ENCODE data around the gene PLA2G4C. TPM values are rescaled to one million over a fixed set of nuclear protein-coding genes. Genes with fewer than 3 reads are reported as not detected.

The PLA2G4C gene
- polyA plus RNA-seq, 3 donors from 2014 or later, result 0.37 TPM; not detected in 2

DNA sequence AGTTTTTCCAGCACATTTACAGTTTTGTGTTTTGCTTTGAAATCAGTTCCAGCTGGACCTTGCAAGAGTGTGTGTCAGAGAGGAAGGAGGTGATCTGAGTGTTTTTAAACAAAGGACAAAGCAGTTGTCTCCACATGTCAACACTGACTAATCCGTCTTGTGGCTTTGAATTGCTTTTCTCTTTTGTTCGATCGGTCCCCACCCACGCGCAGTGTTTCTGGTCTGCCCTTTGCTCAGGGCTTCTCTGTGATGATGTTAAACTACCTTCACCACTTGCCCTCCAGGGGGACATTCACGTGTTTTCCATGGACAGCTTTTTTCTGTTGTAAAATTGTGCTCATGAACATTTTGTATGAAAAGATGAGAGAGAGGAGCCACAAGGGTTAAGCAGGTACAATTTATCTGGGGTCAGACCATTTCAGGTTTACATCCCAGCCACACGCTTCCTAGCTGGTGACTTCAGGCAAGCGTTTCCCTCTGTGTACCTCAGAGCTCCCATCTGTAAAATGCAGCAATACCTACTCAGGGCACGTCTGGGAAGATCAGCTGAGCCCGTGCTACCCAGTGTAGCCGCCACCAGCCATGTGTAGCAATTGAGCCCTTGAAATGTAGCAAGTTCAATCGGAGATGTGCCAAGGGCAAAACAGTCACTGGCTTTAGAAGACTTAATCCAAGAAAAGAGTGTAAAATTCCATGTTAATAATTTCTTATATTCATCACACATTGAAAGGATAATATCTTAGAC is 13.5 kb upstream of the PLA2G4C start:
- Mint-ChIP-seq H3K27ac (no peak overlapping the region), H3K4me1 (peaks cover 7 to 9% of the 10 kb centered on the region in 2 donors), H3K27me3 (ENCODE audit: low read depth in 3 of 3) (peaks cover 0 to 3% (median 2%) of the 10 kb centered on the region in 3 donors), H3K9me3 (no peaks in the 10 kb centered on the region), H3K4me3 (no peak overlapping the region), H3K36me3 (peaks cover 31 to 49% (median 47%) of the 10 kb centered on the region in 3 donors)
- no peak for DNase-seq

DNA sequence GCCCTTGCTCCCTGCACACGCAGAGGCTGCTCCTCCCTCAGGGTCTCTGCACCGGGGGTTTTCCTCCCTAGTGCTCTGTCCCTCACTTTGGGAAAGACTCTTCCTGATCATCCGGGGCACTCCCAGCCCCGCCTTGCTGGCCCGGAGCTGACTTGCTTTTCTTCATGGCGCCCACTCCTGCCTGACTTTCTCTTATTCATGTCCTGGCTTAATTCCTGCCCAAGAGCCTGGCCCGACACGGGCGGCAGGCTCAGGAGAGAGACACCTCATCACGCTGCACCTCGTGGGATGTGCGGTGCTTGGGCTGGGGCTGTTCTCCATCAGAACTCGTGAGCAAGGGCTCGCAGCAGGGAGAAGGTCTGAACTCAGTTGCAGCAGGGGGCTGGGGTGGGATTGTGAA is 11.8 kb upstream of the PLA2G4C start:
- Mint-ChIP-seq H3K4me3 (peak overlapping the region in 1 of 5 donors; percentile 30), H3K9me3 (no peaks in the 10 kb centered on the region), H3K36me3 (peaks cover 25 to 43% (median 40%) of the 10 kb centered on the region in 3 donors), H3K27me3 (ENCODE audit: low read depth in 3 of 3) (peaks cover 0 to 2% (median 0%) of the 10 kb centered on the region in 3 donors), H3K4me1 (peaks cover 11 to 16% of the 10 kb centered on the region in 2 donors), H3K27ac (peak overlapping the region; percentile 13 to 81 (median 58))
- no peak for DNase-seq

DNA sequence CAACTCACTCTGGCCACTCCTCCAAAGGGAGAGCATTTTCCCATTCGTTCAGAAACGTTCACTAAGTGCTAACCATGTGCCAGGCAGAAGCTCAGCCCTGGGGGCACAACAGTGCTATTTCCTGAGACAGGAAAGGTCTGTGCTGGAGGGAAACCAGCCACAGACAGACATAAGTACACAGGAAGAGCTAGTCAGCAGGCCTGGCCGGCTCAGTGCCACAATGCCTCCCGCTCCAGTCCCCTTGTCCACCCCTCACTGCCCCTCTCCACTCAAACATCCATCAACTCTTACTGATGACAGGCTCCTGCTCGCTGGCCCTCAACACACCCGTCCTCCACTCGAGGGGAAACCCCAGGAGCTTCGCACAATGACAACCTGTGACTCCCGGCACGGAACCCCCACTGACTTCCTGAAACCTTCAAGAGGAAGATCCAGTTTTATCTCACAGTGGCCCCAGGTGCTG is 11.3 kb upstream of the PLA2G4C start:
- Mint-ChIP-seq H3K27ac (peak overlapping the region; percentile 57 to 83 (median 72)), H3K36me3 (peaks cover 23 to 40% (median 38%) of the 10 kb centered on the region in 3 donors), H3K9me3 (no peaks in the 10 kb centered on the region), H3K4me3 (peak overlapping the region in 3 of 5 donors; percentile 21 to 30 (median 27)), H3K4me1 (peaks cover 12 to 16% of the 10 kb centered on the region in 2 donors), H3K27me3 (ENCODE audit: low read depth in 3 of 3) (peaks cover 0 to 2% (median 0%) of the 10 kb centered on the region in 3 donors)
- DNase-seq, result no peak

DNA sequence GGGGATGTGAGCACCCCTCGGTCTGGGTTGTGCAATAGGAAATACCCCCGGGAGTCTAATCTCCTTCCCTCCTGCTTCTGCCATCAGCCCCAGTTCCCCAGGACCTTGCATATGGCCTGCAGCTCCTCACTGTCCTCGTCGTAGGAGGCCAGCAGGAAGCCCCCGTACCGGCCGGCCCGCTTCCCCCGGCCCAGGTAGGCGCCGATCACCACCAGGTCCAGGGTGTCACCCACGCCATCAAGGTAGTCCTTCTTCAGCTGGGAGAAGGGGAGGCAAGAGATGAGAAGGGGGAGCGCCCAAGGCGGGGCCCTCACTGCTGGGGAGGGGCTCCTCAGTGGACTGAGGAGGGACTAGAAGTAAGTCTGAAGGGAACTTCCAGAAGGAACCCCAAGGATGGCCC is 10.4 kb upstream of the PLA2G4C start:
- Mint-ChIP-seq H3K9me3 (no peaks in the 10 kb centered on the region), H3K27ac (no peak overlapping the region), H3K36me3 (peaks cover 20 to 37% (median 35%) of the 10 kb centered on the region in 3 donors)

DNA sequence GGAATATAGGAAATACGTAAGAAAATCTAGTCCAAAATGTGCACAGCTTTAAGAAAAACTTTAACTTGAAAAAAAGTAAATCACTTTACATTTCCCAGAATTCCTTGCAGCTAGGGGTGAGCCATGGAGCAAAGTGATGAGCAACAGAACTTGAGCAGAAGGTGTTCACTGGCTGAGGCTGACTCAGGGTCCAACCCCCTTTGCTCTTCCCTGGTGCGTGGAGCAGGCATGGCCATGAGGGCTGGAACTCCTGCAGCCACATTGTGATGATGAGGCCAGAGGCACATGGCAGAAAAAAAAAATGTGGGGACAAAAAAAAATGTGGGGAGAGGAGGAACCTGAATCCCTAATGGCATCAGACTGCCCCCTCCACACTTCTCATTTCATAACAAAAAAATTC is 9.9 kb upstream of the PLA2G4C start:
- H3K27me3 Mint-ChIP-seq (ENCODE audit: low read depth in 3 of 3), result peaks cover 0 to 2% (median 0%) of the 10 kb centered on the region in 3 donors
- H3K9me3 Mint-ChIP-seq, result no peaks in the 10 kb centered on the region
- peaks cover 20 to 37% (median 35%) of the 10 kb centered on the region in 3 donors for H3K36me3 Mint-ChIP-seq
- H3K4me1 Mint-ChIP-seq, result peaks cover 12 to 16% of the 10 kb centered on the region in 2 donors
- H3K27ac Mint-ChIP-seq, result no peak overlapping the region
- DNase-seq, result no peak
- no peak overlapping the region for H3K4me3 Mint-ChIP-seq

More for the DNA sequence above, 10.4 kb upstream of the PLA2G4C start:
- H3K27me3 Mint-ChIP-seq (ENCODE audit: low read depth in 3 of 3), result peaks cover 0 to 2% (median 0%) of the 10 kb centered on the region in 3 donors
- no peak for DNase-seq
- peaks cover 12 to 16% of the 10 kb centered on the region in 2 donors for H3K4me1 Mint-ChIP-seq
- H3K4me3 Mint-ChIP-seq, result no peak overlapping the region

DNA sequence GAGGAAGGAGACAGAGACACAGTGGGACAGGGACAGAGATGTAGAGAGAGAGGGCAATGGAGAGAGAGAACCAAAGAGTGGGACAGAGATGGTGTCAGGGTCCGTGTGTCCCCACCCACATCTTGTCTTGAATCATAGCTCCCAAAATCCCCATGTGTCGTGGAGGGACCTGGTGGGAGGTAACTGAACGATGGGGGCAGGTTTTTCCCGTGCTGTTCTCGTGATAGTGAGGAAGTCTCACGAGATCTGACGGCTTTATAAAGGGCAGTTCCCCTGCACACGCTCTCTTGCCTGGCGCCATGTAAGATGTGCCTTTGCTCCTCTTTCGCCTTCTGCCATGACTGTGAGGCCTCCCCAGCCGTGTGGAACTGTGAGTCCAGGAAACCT is 7.5 kb upstream of the PLA2G4C start:
- H3K36me3 Mint-ChIP-seq, result peaks cover 11 to 32% (median 23%) of the 10 kb centered on the region in 3 donors
- H3K9me3 Mint-ChIP-seq, result no peaks in the 10 kb centered on the region
- H3K27ac Mint-ChIP-seq, result peak overlapping the region in 5 of 6 donors; percentile 30 to 83 (median 77)
- H3K27me3 Mint-ChIP-seq (ENCODE audit: low read depth in 3 of 3), result peaks cover 0 to 2% (median 0%) of the 10 kb centered on the region in 3 donors
- H3K4me3 Mint-ChIP-seq, result no peak overlapping the region
- peaks cover 12 to 16% of the 10 kb centered on the region in 2 donors for H3K4me1 Mint-ChIP-seq
- DNase-seq, result no peak

DNA sequence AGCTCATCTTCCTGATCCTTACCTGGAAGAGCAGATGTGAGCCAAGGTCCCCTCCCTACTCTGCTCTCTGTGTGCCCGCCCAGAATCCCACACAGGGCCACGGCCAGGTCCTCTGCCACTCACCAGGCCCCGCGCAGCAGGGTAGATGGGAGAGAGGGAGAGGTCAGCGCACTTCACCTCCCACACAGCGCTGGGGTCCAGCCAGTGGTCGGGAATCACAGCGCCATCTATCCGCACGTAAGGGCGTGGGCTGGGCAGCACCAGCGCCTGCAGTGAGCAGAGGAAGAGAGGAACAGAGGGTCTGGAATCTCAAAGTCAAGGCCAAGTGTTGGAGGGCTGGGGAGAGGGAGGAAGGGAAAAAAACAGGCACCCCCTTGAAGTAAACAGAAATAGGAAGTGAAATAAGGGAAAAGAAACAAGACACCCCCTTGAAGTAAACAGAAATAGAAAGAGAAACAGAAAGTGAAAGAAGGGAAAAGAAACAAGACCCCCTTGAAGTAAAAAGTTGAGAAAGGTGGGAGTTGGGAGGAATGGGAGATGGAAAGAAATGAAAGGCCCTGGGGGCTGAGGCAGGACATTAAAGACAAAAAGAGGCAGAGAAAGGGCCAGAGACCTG is 7.0 kb upstream of the PLA2G4C start:
- Mint-ChIP-seq H3K9me3 (no peaks in the 10 kb centered on the region), H3K27me3 (ENCODE audit: low read depth in 3 of 3) (peaks cover 0 to 2% (median 0%) of the 10 kb centered on the region in 3 donors), H3K36me3 (peaks cover 11 to 30% (median 22%) of the 10 kb centered on the region in 3 donors), H3K4me3 (no peak overlapping the region), H3K27ac (peak overlapping the region in 5 of 6 donors; percentile 46 to 83 (median 77)), H3K4me1 (peaks cover 12 to 16% of the 10 kb centered on the region in 2 donors)
- no peak for DNase-seq

DNA sequence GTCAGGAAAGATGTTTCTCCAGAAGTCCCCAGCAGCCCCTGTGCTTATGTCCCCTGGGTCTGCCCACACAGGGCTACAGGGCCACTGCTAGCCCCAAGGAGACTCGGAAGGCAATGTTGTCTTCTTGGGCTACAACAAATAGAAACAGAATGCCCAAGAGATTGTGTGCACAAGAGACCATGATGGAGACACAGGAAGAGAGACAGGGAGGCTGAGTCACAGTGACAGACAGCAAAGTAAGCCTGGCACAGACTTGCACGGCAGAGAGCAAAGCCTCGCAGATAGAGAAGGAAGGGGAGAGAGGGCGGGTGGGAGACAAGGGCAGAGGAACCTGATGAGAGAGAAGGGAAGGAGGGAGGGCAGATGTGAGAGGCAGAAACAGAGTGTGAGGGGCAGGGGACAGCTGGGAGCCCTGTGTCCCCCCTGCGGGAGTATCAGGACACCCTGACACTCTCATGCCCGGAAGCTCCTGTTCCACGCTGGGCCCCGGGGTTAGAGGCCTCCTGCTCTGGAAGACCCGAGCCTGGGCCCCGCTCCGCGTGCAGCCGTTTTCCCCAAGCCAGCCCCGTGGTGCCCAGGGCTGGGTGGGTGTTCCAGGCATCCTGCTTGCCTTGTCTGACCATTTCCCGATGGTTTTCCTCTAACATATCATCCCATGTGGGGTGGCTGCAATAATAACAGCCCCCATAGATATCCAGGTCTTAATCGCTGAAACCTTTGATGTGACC is 2.7 kb upstream of the PLA2G4C start:
- no peak for DNase-seq
- peak overlapping the region in 1 of 6 donors; percentile 36 for H3K27ac Mint-ChIP-seq
- no peak overlapping the region for H3K4me3 Mint-ChIP-seq
- peaks cover 5 to 14% (median 6%) of the 10 kb centered on the region in 3 donors for H3K36me3 Mint-ChIP-seq
- peaks cover 13 to 16% of the 10 kb centered on the region in 2 donors for H3K4me1 Mint-ChIP-seq
- peaks cover 0 to 7% (median 2%) of the 10 kb centered on the region in 3 donors for H3K27me3 Mint-ChIP-seq (ENCODE audit: low read depth in 3 of 3)
- H3K9me3 Mint-ChIP-seq, result no peaks in the 10 kb centered on the region

DNA sequence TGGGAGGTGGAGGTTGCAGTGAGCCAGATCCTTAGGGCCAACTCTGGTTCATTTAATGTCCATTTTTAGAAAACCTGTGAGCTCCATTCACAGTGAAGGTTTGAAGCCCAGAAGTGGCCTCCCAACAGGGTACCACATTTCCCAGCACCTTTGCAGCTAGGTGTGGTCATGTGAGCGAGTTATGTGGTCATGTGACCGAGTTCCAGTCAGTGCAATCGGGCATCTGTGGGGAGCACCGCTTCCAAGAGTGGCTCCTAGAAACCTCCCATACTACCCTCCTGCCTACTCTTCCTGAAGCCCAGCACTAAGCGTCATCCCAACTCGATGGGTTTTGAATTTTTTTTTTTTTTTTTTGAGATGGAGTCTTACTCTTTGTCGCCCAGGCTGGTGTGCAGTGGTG is 663 bp upstream of the PLA2G4C start:
- Mint-ChIP-seq H3K9me3 (no peaks in the 10 kb centered on the region), H3K36me3 (peaks cover 0 to 5% (median 0%) of the 10 kb centered on the region in 3 donors), H3K27me3 (ENCODE audit: low read depth in 3 of 3) (peaks cover 0 to 7% (median 2%) of the 10 kb centered on the region in 3 donors), H3K4me3 (peak overlapping the region in 3 of 5 donors; percentile 70 to 86 (median 84)), H3K27ac (peak overlapping the region in 1 of 6 donors; percentile 35), H3K4me1 (peaks cover 9 to 18% of the 10 kb centered on the region in 2 donors)
- DNase-seq, result no peak

DNA sequence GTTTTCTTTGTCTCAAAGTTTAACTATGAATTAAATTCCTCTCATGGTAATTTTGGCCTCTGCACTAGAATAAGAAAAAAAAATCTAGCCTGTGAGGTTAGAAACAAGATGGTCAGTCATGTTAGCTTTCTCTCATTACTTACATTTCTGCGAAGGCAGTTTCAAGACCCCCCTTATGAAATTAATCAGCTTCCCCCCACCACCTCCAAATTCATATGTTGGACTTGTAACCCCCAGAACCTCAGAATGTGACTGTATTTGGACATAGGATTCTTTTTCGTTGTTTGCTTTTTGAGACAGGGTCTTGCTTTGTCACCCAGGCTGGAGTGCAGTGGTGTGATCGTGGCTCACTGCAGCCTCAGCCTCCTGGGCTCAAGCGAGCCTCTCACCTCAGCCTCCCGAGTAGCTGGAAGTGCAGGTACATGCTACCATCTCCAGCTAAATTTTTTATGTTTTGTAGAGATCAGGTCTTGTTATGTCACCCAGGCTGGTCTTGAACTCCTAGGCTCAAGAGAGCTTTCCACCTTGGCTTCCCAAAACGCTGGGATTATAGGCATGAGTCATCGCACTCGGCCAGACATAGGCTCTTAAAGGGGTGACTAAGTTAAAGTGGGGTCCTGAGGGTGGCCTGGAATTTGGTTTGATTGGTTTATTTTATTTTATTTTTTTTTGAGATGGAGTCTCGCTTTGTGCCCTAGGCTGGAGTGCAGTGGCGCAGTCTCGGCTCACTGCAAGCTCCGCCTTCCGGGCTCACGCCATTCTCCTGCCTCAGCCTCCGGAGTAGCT is 1.4 kb downstream of the PLA2G4C start:
- no peaks in the 10 kb centered on the region for H3K36me3 Mint-ChIP-seq

DNA sequence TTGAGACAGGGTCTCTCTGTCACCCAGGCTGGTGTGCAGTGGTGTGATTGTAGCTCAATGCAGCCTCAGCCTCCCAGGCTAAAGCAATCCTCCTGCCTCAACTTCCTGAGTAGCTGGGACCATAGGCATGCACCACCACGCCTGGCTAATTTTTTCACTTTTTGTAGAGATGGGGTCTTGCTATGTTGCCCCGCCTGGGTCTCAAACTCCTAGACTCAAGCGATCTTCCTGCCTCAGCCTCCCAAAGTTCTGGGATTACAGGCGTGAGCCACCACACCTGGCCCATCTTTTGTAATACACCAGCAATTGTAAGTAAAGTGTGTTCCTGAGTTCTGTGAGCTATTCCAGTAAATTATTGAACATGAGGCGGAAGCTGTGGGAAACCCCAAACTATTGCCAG is 6.7 kb downstream of the PLA2G4C start:
- no peak for DNase-seq
- H3K27me3 Mint-ChIP-seq (ENCODE audit: low read depth in 3 of 3), result peaks cover 0 to 3% (median 0%) of the 10 kb centered on the region in 3 donors
- H3K4me3 Mint-ChIP-seq, result no peak overlapping the region
- no peaks in the 10 kb centered on the region for H3K36me3 Mint-ChIP-seq
- no peak overlapping the region for H3K27ac Mint-ChIP-seq
- no peaks in the 10 kb centered on the region for H3K9me3 Mint-ChIP-seq
- peaks cover 1 to 9% of the 10 kb centered on the region in 2 donors for H3K4me1 Mint-ChIP-seq

More for the DNA sequence above, 1.4 kb downstream of the PLA2G4C start:
- Mint-ChIP-seq H3K27me3 (ENCODE audit: low read depth in 3 of 3) (peaks cover 0 to 9% (median 2%) of the 10 kb centered on the region in 3 donors), H3K4me3 (peak overlapping the region in 3 of 5 donors; percentile 13 to 38 (median 20)), H3K9me3 (no peaks in the 10 kb centered on the region), H3K4me1 (peaks cover 9 to 18% of the 10 kb centered on the region in 2 donors), H3K27ac (peak overlapping the region in 1 of 6 donors; percentile 30)
- no peak for DNase-seq

DNA sequence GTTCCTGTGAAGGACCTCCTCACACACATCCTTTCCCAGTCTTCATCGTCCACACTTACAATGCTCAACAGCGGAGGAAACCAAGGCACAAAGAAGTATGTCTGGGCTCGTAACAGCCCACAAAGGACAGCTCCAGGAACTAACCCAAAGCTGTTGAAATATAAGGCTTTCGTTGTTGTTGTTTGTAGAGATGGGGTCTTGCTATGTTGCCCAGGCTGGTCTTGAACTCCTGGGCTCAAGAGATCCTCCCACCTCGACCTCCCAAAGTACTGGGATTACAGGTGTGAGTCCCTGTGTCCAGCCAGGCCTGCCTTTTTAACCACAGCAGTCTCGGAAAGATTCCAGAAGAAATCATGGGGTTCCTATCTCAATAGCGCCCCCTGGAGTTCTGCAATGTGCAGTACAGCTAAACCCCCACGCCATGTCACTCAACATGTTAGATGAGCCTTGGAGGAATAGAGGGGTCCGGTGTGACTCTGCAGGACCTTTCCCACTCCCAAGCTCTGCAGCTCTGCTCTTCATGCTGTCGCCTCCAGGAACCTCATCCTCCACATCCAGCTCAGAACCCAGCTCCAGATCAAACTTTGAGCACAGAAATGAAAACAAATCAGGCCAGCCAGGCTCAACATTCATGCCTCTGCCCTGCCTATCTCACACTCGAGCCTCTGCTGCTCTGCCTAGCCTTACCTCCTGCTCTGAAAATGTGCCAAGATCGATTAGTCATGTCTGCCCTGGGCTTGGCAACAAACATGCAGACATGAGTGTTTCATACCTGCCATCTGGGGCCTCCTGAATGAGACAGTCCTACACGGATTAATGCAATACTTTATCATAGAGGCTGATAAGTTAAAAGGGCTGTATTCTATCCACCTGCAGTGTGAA is 7.5 kb downstream of the PLA2G4C start:
- H3K27me3 Mint-ChIP-seq (ENCODE audit: low read depth in 3 of 3), result peaks cover 0 to 3% (median 0%) of the 10 kb centered on the region in 3 donors
- no peak overlapping the region for H3K27ac Mint-ChIP-seq
- peaks cover 1 to 8% of the 10 kb centered on the region in 2 donors for H3K4me1 Mint-ChIP-seq
- H3K9me3 Mint-ChIP-seq, result no peaks in the 10 kb centered on the region
- peak; percentile 10 to 21 (median 20) for DNase-seq
- H3K4me3 Mint-ChIP-seq, result no peak overlapping the region
- H3K36me3 Mint-ChIP-seq, result no peaks in the 10 kb centered on the region
